ENCODE data around the gene COL18A1. TPM values are rescaled to one million over a fixed set of nuclear protein-coding genes. Genes with fewer than 3 reads are reported as not detected.
A peak's percentile ranks its signal among the peaks of the same experiment; 100 is the strongest.

Gene COL18A1
- total RNA-seq, 1 experiment from 2014 or later = 170 TPM

DNA sequence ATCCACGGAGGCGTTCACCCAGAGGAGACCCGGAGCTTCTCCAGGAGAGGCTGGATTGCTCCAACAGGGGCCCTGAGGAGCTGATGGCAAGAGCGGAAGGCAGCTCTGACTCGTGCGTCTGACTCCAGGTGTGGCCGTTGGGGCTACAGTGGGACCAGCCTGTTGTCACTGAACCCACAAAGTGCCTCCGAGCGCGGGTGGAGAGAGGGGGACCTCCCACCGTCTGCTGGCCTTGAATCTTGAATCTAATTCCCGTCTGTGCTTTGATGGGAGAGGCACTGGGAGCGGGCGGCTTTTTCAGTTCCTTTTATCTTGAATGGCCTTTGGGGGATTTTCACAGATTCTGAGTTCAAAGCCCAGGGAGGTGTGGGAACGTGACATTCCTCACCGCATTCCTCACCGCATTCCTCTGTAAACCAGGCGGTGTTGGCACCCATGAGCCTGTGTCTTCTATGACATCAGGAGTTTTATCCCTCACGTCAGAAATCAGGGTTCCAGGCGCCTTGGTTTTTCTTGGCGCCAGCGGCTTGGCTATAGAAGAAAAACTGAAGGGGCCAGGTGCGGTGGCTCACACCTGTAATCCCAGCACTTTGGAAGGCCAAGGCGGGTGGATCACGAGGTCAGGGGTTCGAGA lies 39.2 kb upstream of the COL18A1 start:
- H3K36me3 Mint-ChIP-seq (ENCODE audit: insufficient read depth, unreplicated experiment) = peaks cover 18% of the 10 kb centered on the region
- Histone ChIP-seq H3K36me3 (ENCODE audit: control insufficient read depth, insufficient read depth, low read length) (no peaks in the 10 kb centered on the region), H3K9me3 (no peaks in the 10 kb centered on the region), H3K4me3 (ENCODE audit: low read depth, low read length) (no peak overlapping the region), H3K4me1 (peaks cover 68% of the 10 kb centered on the region), H3K27me3 (replicated peaks; ENCODE audit: control insufficient read depth, insufficient read depth, low read length) (no peaks in the 10 kb centered on the region)
- H3K4me3 Mint-ChIP-seq (ENCODE audit: unreplicated experiment) = peak overlapping the region; percentile 47
- DNase-seq = peak; percentile 81 to 89
- ChIA-PET POLR2A (interaction anchor here (1.0 kb wide), 1 partner anchor 36 kb away, joined by 3 read pairs; no protein-coding TSS in a partner anchor), CTCF (interaction anchor here (0.6 to 1.1 kb wide), 2 partner anchors 9 kb away, joined by 3 to 4 read pairs; no protein-coding TSS in a partner anchor)
- no TSS peak for BruUV-seq (replicated peaks)
- intact Hi-C loops (cut with micrococcal nuclease; ENCODE audit: unreplicated experiment) = no loop called here
- H3K27me3 Mint-ChIP-seq (ENCODE audit: insufficient read depth, unreplicated experiment) = no peaks in the 10 kb centered on the region
- peak overlapping the region; percentile 99 for H3K27ac Mint-ChIP-seq (ENCODE audit: unreplicated experiment)
- no peaks in the 10 kb centered on the region for H3K9me3 Mint-ChIP-seq (ENCODE audit: unreplicated experiment)
- TF ChIP-seq, protein P1, sequence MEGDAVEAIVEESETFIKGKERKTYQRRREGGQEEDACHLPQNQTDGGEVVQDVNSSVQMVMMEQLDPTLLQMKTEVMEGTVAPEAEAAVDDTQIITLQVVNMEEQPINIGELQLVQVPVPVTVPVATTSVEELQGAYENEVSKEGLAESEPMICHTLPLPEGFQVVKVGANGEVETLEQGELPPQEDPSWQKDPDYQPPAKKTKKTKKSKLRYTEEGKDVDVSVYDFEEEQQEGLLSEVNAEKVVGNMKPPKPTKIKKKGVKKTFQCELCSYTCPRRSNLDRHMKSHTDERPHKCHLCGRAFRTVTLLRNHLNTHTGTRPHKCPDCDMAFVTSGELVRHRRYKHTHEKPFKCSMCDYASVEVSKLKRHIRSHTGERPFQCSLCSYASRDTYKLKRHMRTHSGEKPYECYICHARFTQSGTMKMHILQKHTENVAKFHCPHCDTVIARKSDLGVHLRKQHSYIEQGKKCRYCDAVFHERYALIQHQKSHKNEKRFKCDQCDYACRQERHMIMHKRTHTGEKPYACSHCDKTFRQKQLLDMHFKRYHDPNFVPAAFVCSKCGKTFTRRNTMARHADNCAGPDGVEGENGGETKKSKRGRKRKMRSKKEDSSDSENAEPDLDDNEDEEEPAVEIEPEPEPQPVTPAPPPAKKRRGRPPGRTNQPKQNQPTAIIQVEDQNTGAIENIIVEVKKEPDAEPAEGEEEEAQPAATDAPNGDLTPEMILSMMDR (IDR thresholded peaks at IDR 0.05; ENCODE audit: insufficient read depth in 1 of 2, low read depth in 1 of 2, low read length in 1 of 2, severe bottlenecking in 1 of 2, unreplicated experiment in 1 of 2) = no peak
- peaks cover 61% of the 10 kb centered on the region for H3K4me1 Mint-ChIP-seq (ENCODE audit: low read depth, unreplicated experiment)

DNA sequence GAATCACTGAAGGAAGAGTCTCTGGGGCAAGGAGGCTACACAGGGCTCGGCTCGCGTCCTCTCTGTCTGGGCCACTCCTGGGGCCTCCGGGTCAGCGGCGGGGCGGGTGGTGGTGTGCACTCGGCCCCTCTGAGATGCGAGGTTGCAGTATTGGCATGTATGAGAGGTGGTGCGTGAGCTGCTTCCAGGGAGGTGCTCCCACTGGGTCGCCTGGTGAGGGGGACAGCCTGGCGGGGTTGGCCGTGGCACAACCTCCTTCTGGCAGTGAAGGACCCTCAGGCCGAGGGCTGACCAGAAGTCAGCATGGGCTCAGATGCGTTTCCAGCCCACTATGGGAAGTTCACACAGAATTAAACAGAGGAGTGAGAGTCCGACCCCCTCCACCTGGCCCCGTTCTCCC lies 38.5 kb upstream of the COL18A1 start:
- H3K4me3 Mint-ChIP-seq (ENCODE audit: unreplicated experiment) = no peak overlapping the region
- TF ChIP-seq, protein P1 (IDR thresholded peaks at IDR 0.05; ENCODE audit: insufficient read depth in 1 of 2, low read depth in 1 of 2, low read length in 1 of 2, severe bottlenecking in 1 of 2, unreplicated experiment in 1 of 2) = no peak
- no peaks in the 10 kb centered on the region for H3K36me3 ChIP-seq (ENCODE audit: control insufficient read depth, insufficient read depth, low read length)
- H3K27ac Mint-ChIP-seq (ENCODE audit: unreplicated experiment) = peak overlapping the region; percentile 99
- H3K36me3 Mint-ChIP-seq (ENCODE audit: insufficient read depth, unreplicated experiment) = peaks cover 18% of the 10 kb centered on the region
- H3K4me3 ChIP-seq (ENCODE audit: low read depth, low read length) = no peak overlapping the region
- intact Hi-C loops (cut with micrococcal nuclease; ENCODE audit: unreplicated experiment) = no loop called here
- ChIA-PET POLR2A (no interaction called here), CTCF (no interaction called here)
- no peaks in the 10 kb centered on the region for H3K27me3 ChIP-seq (replicated peaks; ENCODE audit: control insufficient read depth, insufficient read depth, low read length)
- H3K27me3 Mint-ChIP-seq (ENCODE audit: insufficient read depth, unreplicated experiment) = no peaks in the 10 kb centered on the region
- no TSS peak for BruUV-seq (replicated peaks)
- no peak for DNase-seq
- peaks cover 53% of the 10 kb centered on the region for H3K4me1 Mint-ChIP-seq (ENCODE audit: low read depth, unreplicated experiment)
- H3K4me1 ChIP-seq = peaks cover 61% of the 10 kb centered on the region
- H3K9me3 Mint-ChIP-seq (ENCODE audit: unreplicated experiment) = no peaks in the 10 kb centered on the region
- H3K9me3 ChIP-seq = no peaks in the 10 kb centered on the region

DNA sequence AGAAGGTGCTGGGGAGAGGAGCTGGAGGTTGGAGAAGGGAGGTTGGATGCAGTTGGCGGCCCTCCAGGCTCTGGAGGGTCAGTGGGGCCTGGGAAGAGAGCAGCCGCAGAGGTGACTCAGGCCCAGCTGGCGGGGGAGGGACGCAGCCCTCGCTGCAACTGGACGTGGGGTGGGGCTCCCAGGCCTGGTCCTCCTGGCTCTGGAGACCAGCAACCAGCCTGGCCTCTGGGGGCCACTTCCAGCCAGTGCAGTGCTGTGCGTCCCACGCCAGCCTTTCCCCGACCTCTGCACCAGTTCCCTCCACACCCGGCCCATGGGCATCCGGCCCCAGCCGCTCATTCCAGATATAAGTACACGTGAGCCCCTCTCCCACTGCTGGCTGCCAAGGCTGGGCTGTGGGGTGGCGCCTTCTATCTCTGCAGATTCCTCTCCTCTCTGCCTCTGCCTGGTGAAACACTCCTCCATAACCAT lies 38.0 kb upstream of the COL18A1 start:
- Mint-ChIP-seq H3K36me3 (ENCODE audit: insufficient read depth, unreplicated experiment) (peaks cover 18% of the 10 kb centered on the region), H3K27me3 (ENCODE audit: insufficient read depth, unreplicated experiment) (no peaks in the 10 kb centered on the region), H3K4me3 (ENCODE audit: unreplicated experiment) (no peak overlapping the region), H3K4me1 (ENCODE audit: low read depth, unreplicated experiment) (peaks cover 48% of the 10 kb centered on the region), H3K27ac (ENCODE audit: unreplicated experiment) (peak overlapping the region; percentile 99), H3K9me3 (ENCODE audit: unreplicated experiment) (no peaks in the 10 kb centered on the region)
- Histone ChIP-seq H3K36me3 (ENCODE audit: control insufficient read depth, insufficient read depth, low read length) (no peaks in the 10 kb centered on the region), H3K27me3 (replicated peaks; ENCODE audit: control insufficient read depth, insufficient read depth, low read length) (no peaks in the 10 kb centered on the region), H3K4me3 (ENCODE audit: low read depth, low read length) (no peak overlapping the region), H3K9me3 (no peaks in the 10 kb centered on the region), H3K4me1 (peaks cover 56% of the 10 kb centered on the region)
- no TSS peak for BruUV-seq (replicated peaks)
- ChIA-PET POLR2A (no interaction called here), CTCF (no interaction called here)
- no peak for DNase-seq
- intact Hi-C loops (cut with micrococcal nuclease; ENCODE audit: unreplicated experiment) = no loop called here
- TF ChIP-seq, protein P1 (IDR thresholded peaks at IDR 0.05; ENCODE audit: insufficient read depth in 1 of 2, low read depth in 1 of 2, low read length in 1 of 2, severe bottlenecking in 1 of 2, unreplicated experiment in 1 of 2) = no peak

Data from Caco-2 (cell line).